Fibroblast of lung (primary cell): ENCODE data around the gene CTSK. TPM values are rescaled to one million over a fixed set of nuclear protein-coding genes. Genes with fewer than 3 reads are reported as not detected.

Source experiments
- DNase-seq, 2 donors: peaks; one replicate each; pipeline versions ENCODE4 v3.0.0 to v3.0.0-alpha.2; 2010; ENCODE audit warnings: low read depth in 2 of 2
- H2AFZ ChIP-seq: 2 replicates; pipeline ENCODE4 v1.5.1; 2012; ENCODE audit warnings: low read length, control low read depth, inconsistent platforms
- H3K27ac ChIP-seq: 2 replicates; pipeline ENCODE4 v1.5.1; 2011; ENCODE audit warnings: low read length, control low read depth; ENCODE audit not compliant: insufficient read depth
- H3K27me3 ChIP-seq: 2 replicates; pipeline ENCODE4 v1.5.1; 2011; ENCODE audit warnings: mild to moderate bottlenecking, low read length; ENCODE audit not compliant: control insufficient read depth, insufficient read depth
- H3K36me3 ChIP-seq: 2 replicates; pipeline ENCODE4 v1.5.1; 2011; ENCODE audit warnings: low read length; ENCODE audit not compliant: control insufficient read depth, insufficient read depth
- H3K4me1 ChIP-seq: 2 replicates; pipeline ENCODE4 v1.5.1; 2011; ENCODE audit warnings: low read length; ENCODE audit not compliant: control insufficient read depth, insufficient read depth; ENCODE audit errors: extremely low read depth
- H3K4me2 ChIP-seq: 2 replicates; pipeline ENCODE4 v1.5.1; 2011; ENCODE audit warnings: low read length, control low read depth; ENCODE audit not compliant: insufficient read depth; ENCODE audit errors: extremely low read depth
- H3K4me3 ChIP-seq, 4 experiments: fragments of 200-600 bp in 1 of 4; sonication (generic) in 1 of 4; replicated peaks in 1 of 4; 2 replicates each; pipeline ENCODE4 v1.5.1; 2011 to 2016; ENCODE audit warnings: low read length in 4 of 4, low read depth in 3 of 4, mild to moderate bottlenecking in 3 of 4, control low read depth in 2 of 4, inconsistent platforms in 1 of 4, mixed read lengths in 1 of 4; ENCODE audit not compliant: insufficient read depth in 1 of 4; ENCODE audit errors: control extremely low read depth in 1 of 4
- H3K79me2 ChIP-seq: 2 replicates; pipeline ENCODE4 v1.5.1; 2012; ENCODE audit warnings: mild to moderate bottlenecking, low read length, inconsistent platforms; ENCODE audit not compliant: control insufficient read depth, insufficient read depth
- H3K9ac ChIP-seq: 2 replicates; pipeline ENCODE4 v1.5.1; 2011; ENCODE audit warnings: mild to moderate bottlenecking, low read length, control low read depth; ENCODE audit not compliant: insufficient read depth
- H3K9me3 ChIP-seq: 2 replicates; pipeline ENCODE4 v1.5.1; 2012; ENCODE audit warnings: low read depth, low read length; ENCODE audit not compliant: control insufficient read depth, insufficient read depth
- H4K20me1 ChIP-seq: 2 replicates; pipeline ENCODE4 v1.5.1; 2011; ENCODE audit warnings: low read length; ENCODE audit not compliant: control insufficient read depth, insufficient read depth; ENCODE audit errors: extremely low read depth
- EZH2 ChIP-seq: IDR thresholded peaks from 2 replicates; pipeline ENCODE4 v1.5.1; 2012; ENCODE audit warnings: low read length, control low read depth, mild to moderate bottlenecking; ENCODE audit errors: missing control alignments
- polyA plus RNA-seq, 2 donors: library from polyadenylated mRNA; depleted of rRNA in 1 of 2; stranded (reverse) in 1 of 2; unstranded in 1 of 2; fragments of >200 nt; gene quantifications; 2 replicates each; pipeline ENCODE4 v1.2.1, GENCODE V29; 2011 to 2012; ENCODE audit warnings: missing spikeins in 1 of 2
- total RNA-seq: library from RNA; depleted of rRNA; stranded (reverse); fragments of >200 nt; gene quantifications from 2 replicates; pipeline ENCODE4 v1.2.1, GENCODE V29; 2014
- TF ChIP-seq, protein P1 (sequence below), 2 donors: IDR thresholded peaks in 1 of 2; conservative IDR thresholded peaks in 1 of 2; 1 replicate in 1 of 2; 2 replicates in 1 of 2; pipeline ENCODE4 v1.5.1; 2011 to 2012; ENCODE audit warnings: low read length in 2 of 2, control low read depth in 1 of 2, inconsistent platforms in 1 of 2, low read depth in 1 of 2, mild to moderate bottlenecking in 1 of 2

CTSK gene
- total and polyA plus RNA-seq, 2 donors (not counting 1 experiment from before 2014, with no cell fraction given): 209 to 461 TPM

- H4K20me1 ChIP-seq: no peaks in the 10 kb centered on the region
- no peaks in the 10 kb centered on the region for H3K79me2 ChIP-seq
- peaks cover 3% of the 10 kb centered on the region for H3K36me3 ChIP-seq
- H3K9ac ChIP-seq: no peak overlapping the region
- TF ChIP-seq, protein P1, sequence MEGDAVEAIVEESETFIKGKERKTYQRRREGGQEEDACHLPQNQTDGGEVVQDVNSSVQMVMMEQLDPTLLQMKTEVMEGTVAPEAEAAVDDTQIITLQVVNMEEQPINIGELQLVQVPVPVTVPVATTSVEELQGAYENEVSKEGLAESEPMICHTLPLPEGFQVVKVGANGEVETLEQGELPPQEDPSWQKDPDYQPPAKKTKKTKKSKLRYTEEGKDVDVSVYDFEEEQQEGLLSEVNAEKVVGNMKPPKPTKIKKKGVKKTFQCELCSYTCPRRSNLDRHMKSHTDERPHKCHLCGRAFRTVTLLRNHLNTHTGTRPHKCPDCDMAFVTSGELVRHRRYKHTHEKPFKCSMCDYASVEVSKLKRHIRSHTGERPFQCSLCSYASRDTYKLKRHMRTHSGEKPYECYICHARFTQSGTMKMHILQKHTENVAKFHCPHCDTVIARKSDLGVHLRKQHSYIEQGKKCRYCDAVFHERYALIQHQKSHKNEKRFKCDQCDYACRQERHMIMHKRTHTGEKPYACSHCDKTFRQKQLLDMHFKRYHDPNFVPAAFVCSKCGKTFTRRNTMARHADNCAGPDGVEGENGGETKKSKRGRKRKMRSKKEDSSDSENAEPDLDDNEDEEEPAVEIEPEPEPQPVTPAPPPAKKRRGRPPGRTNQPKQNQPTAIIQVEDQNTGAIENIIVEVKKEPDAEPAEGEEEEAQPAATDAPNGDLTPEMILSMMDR (conservative IDR thresholded peaks at IDR 0.05 in 1 of 2, IDR thresholded peaks at IDR 0.05 in 1 of 2; ENCODE audit: low read depth in 1 of 2, low read length in 2 of 2): no peak
- no peak for TF ChIP-seq EZH2
- H3K9me3 ChIP-seq: no peaks in the 10 kb centered on the region
- no peak overlapping the region for H3K27ac ChIP-seq
- H3K4me3 ChIP-seq: no peak overlapping the region
- H3K4me1 ChIP-seq: no peaks in the 10 kb centered on the region
- H3K4me2 ChIP-seq: no peak overlapping the region
- no peak overlapping the region for H2AFZ ChIP-seq
- DNase-seq: no peak
- no peaks in the 10 kb centered on the region for H3K27me3 ChIP-seq
These were observed 35.4 kb upstream of the CTSK start for GRCh38 chr1:150843474-150843873.

DNA sequence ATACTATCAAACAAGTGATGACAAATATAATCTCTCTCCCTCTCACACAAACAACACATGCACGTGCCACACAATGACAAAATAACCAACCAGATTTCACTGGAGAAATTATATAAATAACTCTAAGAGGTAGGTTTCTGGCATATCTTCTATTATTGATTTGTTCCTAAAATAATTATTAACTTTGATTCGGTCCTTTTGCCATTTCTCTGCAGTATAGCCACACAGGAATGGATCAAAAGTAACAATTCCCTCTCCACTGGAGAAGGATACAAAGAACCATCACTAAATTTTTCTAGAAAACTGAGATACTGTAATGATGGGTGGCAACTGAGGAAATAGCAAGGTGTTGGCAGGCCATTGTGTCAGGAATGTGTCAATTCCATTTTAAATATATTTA lies 34.9 kb upstream of the CTSK start:
- Histone ChIP-seq H3K9ac (no peak overlapping the region), H3K79me2 (no peaks in the 10 kb centered on the region), H3K4me2 (no peak overlapping the region), H3K4me1 (no peaks in the 10 kb centered on the region), H3K36me3 (peaks cover 3% of the 10 kb centered on the region), H3K9me3 (no peaks in the 10 kb centered on the region), H3K27me3 (no peaks in the 10 kb centered on the region), H2AFZ (no peak overlapping the region), H3K4me3 (no peak overlapping the region), H4K20me1 (no peaks in the 10 kb centered on the region), H3K27ac (no peak overlapping the region)
- TF ChIP-seq, protein P1 (conservative IDR thresholded peaks at IDR 0.05 in 1 of 2, IDR thresholded peaks at IDR 0.05 in 1 of 2; ENCODE audit: low read depth in 1 of 2, low read length in 2 of 2): no peak
- TF ChIP-seq EZH2: no peak
- no peak for DNase-seq

DNA sequence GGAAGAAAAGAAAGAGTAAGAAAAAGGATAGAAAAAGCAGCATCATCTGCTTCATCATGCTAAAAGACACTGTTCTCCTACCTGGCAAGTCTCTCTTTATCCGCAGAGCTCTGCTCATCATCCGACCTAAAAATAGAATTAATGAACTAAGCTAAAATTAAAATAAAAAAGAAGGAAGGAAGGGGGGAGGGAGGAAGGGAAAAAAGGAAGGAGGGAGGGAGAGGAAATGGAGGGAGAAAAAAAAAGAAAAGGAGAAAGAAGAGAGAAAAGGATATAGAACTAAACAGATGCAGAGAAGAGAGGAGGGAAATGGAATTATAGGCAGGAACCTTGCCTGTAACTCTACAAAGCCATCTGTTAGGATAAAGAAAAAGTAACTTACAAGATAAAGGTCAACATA lies 34.3 kb upstream of the CTSK start:
- H3K27ac ChIP-seq: no peak overlapping the region

More for the DNA sequence above, 34.3 kb upstream of the CTSK start:
- DNase-seq: no peak
- H3K9me3 ChIP-seq: no peaks in the 10 kb centered on the region
- no peak overlapping the region for H3K4me3 ChIP-seq
- TF ChIP-seq, protein P1 (conservative IDR thresholded peaks at IDR 0.05 in 1 of 2, IDR thresholded peaks at IDR 0.05 in 1 of 2; ENCODE audit: low read depth in 1 of 2, low read length in 2 of 2): no peak
- no peak for TF ChIP-seq EZH2
- peaks cover 3% of the 10 kb centered on the region for H3K36me3 ChIP-seq
- H3K9ac ChIP-seq: no peak overlapping the region
- no peaks in the 10 kb centered on the region for H3K27me3 ChIP-seq
- no peaks in the 10 kb centered on the region for H3K79me2 ChIP-seq
- no peak overlapping the region for H2AFZ ChIP-seq
- no peaks in the 10 kb centered on the region for H4K20me1 ChIP-seq
- no peaks in the 10 kb centered on the region for H3K4me1 ChIP-seq
- no peak overlapping the region for H3K4me2 ChIP-seq
